Cardiac muscle cell (in vitro differentiated cells and primary cell): ENCODE results near the gene PTGR1. TPM values are rescaled to one million over a fixed set of nuclear protein-coding genes. Genes with fewer than 3 reads are reported as not detected.

ENCODE experiments used
- DNase-seq, 2 donors: peaks; one replicate each; pipeline versions ENCODE4 v3.0.0 to v3.0.0-alpha.2; 2010 to 2017; ENCODE audit warnings: low read depth in 1 of 2, low spot score in 1 of 2
- H3K27ac ChIP-seq: fragments of 200-600 bp; sonication (generic); 2 replicates; pipeline ENCODE4 v1.5.1; 2016
- H3K27me3 ChIP-seq: fragments of 200-600 bp; sonication (generic); 2 replicates; pipeline ENCODE4 v1.6.0; 2016; ENCODE audit warnings: control low read depth
- H3K36me3 ChIP-seq: fragments of 200-600 bp; sonication (generic); 2 replicates; pipeline ENCODE4 v1.5.1; 2016; ENCODE audit warnings: control low read depth
- H3K4me1 ChIP-seq: fragments of 200-600 bp; sonication (generic); 2 replicates; pipeline ENCODE4 v1.8.1; 2017; ENCODE audit warnings: low read depth, mild to moderate bottlenecking, mixed run types
- H3K4me3 ChIP-seq: fragments of 200-600 bp; sonication (generic); 2 replicates; pipeline ENCODE4 v1.5.1; 2016; ENCODE audit warnings: mild to moderate bottlenecking
- H3K9me3 ChIP-seq: fragments of 200-600 bp; sonication (generic); 2 replicates; pipeline ENCODE4 v1.5.1; 2017; ENCODE audit warnings: low read depth, mild to moderate bottlenecking, control low read depth
- polyA plus RNA-seq: library from polyadenylated mRNA; unstranded; fragments of >200 nt; fragmentation: Nextera tagmentation; extraction: Ambion mirVana; gene quantifications from 2 replicates; pipeline ENCODE4 v1.2.1, GENCODE V29; 2016
- total RNA-seq: library from RNA; depleted of rRNA; stranded (reverse); fragments of >200 nt; gene quantifications from 2 replicates; pipeline ENCODE4 v1.2.3, GENCODE V29; 2016
- TF ChIP-seq, protein P1 (sequence below): IDR thresholded peaks from 2 replicates; pipeline ENCODE4 v1.5.1; 2012; ENCODE audit warnings: low read depth, mild to moderate bottlenecking, low read length

The PTGR1 gene
- 64.6 and 65.6 TPM in 2 replicates for total RNA-seq
- polyA plus RNA-seq, result 98.0 and 98.3 TPM in 2 replicates

DNA sequence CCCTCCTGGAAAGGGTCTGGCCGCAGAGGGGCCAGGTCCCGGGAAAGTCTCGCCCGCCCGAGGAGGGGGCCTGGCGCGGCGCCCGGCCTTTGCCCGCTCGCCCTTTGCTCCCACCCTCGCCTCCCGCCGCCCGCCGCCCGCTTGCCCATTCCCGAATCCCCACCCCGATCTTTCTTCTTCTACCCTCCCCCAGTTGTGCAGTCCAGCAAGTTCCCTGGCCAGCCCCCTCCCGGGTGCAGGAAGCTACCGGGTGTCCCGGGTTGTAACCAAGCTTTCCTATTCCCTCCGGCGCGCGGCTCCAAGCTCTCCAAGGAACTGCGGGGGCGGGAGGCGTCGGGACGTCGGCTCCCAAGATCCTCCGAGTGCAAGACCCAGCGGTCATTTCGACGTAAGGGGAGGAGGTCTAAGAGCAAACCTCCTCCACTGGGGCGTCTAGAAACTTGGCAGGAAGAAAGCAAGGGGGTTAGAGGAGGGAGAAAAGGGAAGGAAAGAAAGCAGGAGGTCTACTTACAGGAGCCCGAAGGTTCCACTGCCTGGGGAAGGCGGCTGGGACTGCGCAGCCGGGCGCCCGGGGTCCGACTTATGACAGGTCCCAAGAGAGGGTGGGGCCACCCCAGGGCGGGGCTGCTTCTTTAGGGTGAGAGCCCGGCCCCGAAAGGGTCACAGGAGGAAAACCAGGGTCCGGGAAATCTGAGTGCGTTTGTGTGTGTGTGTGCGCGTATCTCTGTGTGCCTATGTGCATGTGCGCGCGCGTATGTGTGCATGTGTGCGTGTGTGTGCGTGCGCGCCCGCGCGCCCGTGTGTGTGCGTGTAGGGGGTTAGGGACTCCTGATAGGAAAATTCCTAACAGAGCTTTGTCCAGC, at the start of gene PTGR1:
Gene PTGR1 (minus strand): TSS at position 556 of the 863 bp plus-strand sequence. CDS start 2,225 bp downstream, outside the sequence.
- peak; percentile 85 to 96 for DNase-seq
- no peaks in the 10 kb centered on the region for H3K27me3 ChIP-seq
- TF ChIP-seq, protein P1, sequence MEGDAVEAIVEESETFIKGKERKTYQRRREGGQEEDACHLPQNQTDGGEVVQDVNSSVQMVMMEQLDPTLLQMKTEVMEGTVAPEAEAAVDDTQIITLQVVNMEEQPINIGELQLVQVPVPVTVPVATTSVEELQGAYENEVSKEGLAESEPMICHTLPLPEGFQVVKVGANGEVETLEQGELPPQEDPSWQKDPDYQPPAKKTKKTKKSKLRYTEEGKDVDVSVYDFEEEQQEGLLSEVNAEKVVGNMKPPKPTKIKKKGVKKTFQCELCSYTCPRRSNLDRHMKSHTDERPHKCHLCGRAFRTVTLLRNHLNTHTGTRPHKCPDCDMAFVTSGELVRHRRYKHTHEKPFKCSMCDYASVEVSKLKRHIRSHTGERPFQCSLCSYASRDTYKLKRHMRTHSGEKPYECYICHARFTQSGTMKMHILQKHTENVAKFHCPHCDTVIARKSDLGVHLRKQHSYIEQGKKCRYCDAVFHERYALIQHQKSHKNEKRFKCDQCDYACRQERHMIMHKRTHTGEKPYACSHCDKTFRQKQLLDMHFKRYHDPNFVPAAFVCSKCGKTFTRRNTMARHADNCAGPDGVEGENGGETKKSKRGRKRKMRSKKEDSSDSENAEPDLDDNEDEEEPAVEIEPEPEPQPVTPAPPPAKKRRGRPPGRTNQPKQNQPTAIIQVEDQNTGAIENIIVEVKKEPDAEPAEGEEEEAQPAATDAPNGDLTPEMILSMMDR, result no peak
- no peaks in the 10 kb centered on the region for H3K4me1 ChIP-seq
- H3K9me3 ChIP-seq, result no peaks in the 10 kb centered on the region
- H3K27ac ChIP-seq, result peak within 1 kb of the TSS; percentile 53
- H3K36me3 ChIP-seq, result peaks cover 5% of the 10 kb centered on the region
- H3K4me3 ChIP-seq, result peak within 1 kb of the TSS; percentile 60

DNA sequence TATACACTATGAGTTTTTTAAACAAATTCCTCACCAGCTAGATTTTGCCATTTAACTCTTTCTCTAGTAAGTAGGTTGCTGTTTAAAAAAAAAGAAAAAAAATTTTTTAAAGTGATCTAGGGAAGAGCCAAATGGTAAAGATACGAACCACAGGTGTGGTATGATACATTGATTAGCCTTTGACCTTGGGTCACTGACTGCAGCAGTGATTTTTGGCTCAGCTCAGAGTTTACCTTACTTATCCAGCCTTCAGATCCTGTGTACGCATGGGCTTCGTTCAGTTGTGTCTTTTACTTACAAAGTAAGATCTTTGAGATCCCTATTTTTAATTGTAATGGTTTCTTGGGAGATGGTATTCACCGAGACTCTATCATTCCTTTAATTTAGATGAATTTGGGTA, 49.6 kb upstream of the PTGR1 start:
- peaks cover 19% of the 10 kb centered on the region for H3K36me3 ChIP-seq
- H3K4me1 ChIP-seq, result no peaks in the 10 kb centered on the region
- DNase-seq, result no peak
- H3K27me3 ChIP-seq, result no peaks in the 10 kb centered on the region
- TF ChIP-seq, protein P1, result no peak
- H3K9me3 ChIP-seq, result no peaks in the 10 kb centered on the region
- H3K4me3 ChIP-seq, result no peak overlapping the region
- H3K27ac ChIP-seq, result no peak overlapping the region

DNA sequence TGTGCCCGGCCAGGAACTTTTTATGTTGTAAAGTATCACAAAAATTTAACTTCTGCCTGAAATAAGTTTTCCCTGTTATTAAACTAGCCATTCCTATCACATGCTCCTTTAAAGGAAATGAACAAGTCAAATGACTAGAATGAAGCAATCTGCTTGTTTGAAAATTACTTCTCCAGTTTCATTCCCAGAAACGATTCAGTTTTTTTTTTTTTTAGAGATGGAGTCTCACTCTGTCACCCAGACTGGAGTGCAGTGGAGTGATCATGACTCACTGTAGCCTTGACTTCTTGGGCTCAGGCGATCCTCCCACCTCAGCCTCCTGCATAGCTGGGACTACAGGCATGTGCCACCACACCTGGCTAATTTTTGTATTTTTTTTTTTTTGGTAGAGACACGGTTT, 48.6 kb upstream of the PTGR1 start:
- peak in 1 of 2 donors; percentile 25 for DNase-seq
- TF ChIP-seq, protein P1, result no peak
- Histone ChIP-seq H3K27me3 (no peaks in the 10 kb centered on the region), H3K36me3 (peaks cover 13% of the 10 kb centered on the region), H3K4me3 (no peak overlapping the region), H3K4me1 (no peaks in the 10 kb centered on the region), H3K27ac (no peak overlapping the region), H3K9me3 (no peaks in the 10 kb centered on the region)

DNA sequence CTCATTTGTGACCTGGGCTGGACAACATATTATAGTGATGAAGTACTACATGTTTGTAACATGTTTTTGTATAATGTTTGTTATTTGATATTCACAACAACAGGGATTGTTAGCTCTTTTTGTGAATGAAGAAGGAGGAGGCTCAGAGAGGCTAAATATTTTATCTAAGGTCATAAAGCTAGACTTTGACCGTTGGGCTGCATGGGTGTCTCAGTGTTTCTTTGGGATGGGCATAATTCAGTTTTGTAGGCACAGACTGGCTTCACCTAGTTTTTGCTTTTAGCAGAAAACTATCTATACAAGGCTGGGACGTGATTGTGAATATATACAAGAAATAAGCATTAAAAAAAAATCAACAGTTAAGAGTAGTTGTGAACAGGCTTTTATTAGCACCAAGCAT, 47.0 kb upstream of the PTGR1 start:
- Histone ChIP-seq H3K4me3 (no peak overlapping the region), H3K4me1 (no peaks in the 10 kb centered on the region), H3K27ac (no peak overlapping the region), H3K36me3 (peaks cover 11% of the 10 kb centered on the region), H3K27me3 (no peaks in the 10 kb centered on the region), H3K9me3 (no peaks in the 10 kb centered on the region)
- TF ChIP-seq, protein P1, result no peak
- DNase-seq, result no peak

DNA sequence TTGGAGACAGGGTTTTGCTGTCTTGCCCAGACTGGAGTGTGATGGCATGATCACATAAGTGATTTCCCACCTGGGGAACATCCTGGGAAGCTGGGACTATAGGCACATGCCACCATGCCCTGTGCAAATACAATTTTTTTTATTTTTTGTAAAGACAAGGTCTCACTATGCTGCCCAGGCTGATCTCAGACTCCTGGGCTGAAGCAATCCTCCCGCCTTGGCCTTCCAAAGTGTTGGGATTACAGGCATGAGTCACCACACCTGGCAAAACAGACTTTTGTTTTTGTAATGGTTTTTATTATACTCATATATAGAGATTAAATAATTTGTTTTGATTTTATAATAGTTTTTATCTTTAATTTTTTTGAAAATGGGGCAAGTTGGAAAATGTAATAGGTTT, 46.4 kb upstream of the PTGR1 start:
- no peaks in the 10 kb centered on the region for H3K27me3 ChIP-seq
- H3K4me1 ChIP-seq, result no peaks in the 10 kb centered on the region
- DNase-seq, result no peak
- no peak overlapping the region for H3K4me3 ChIP-seq
- H3K36me3 ChIP-seq, result peaks cover 11% of the 10 kb centered on the region
- H3K9me3 ChIP-seq, result no peaks in the 10 kb centered on the region
- TF ChIP-seq, protein P1, result no peak
- H3K27ac ChIP-seq, result no peak overlapping the region
